K562 (cell line): ENCODE results near the gene DCAF17. TPM values are rescaled to one million over a fixed set of nuclear protein-coding genes. Genes with fewer than 3 reads are reported as not detected.
A peak's percentile ranks its signal among the peaks of the same experiment; 100 is the strongest.
"Not testable (repeated sequence)": the region's sequence is repeated elsewhere in the genome, so short reads cannot be mapped to it uniquely, and the experiment has no call there.

Experiments used
- ATAC-seq: fragments of 200-7000 bp; cut with Tn5 transposase; 3 replicates; pipeline ENCODE4 v1.9.1; 2020; ENCODE audit warnings: moderate library complexity
- BruUV-seq: library from RNA; stranded (reverse); fragments of 400-500 nt; replicated peaks from 2 replicates; lab custom pipeline; 2021; lab: Mats Ljungman, UMichigan
- CTCF ChIA-PET: fragments of 300-600 bp; formaldehyde crosslinking; extraction: SDS; loops from one replicate; lab custom pipeline; 2021; ENCODE audit warnings: low intra/inter-chr PET ratio; lab: Yijun Ruan, JAX
- POLR2A ChIA-PET: fragments of 300-600, 350-650 bp; sonication (Branson Sonifier 250); formaldehyde crosslinking; extraction: SDS; loops from one replicate; lab custom pipeline; 2021; ENCODE audit warnings: antibody characterized with exemption, inconsistent platforms; lab: Yijun Ruan, JAX
- DNase-seq, 4 experiments: peaks; one replicate each; pipeline versions ENCODE4 v3.0.0 to v3.0.0-alpha.2; 2011 to 2018; ENCODE audit warnings: low spot score in 3 of 4, mixed read lengths in 3 of 4; ENCODE audit errors: extremely low read depth in 1 of 4
- FAIRE-seq: peaks from 2 replicates; lab custom pipeline; 2011; peaks lifted over from hg19 to GRCh38; lab: Jason Lieb, UNC
- H2AFZ ChIP-seq: 2 replicates; pipeline ENCODE4 v1.6.0; 2011; ENCODE audit warnings: low read depth, low read length, control low read depth, inconsistent platforms
- H3K27ac ChIP-seq: fragments of 200-600 bp; 3 replicates; pipeline ENCODE4 v1.8.0; 2011; ENCODE audit warnings: low read depth, mild to moderate bottlenecking, control low read depth, inconsistent platforms, low read length, moderate library complexity, mixed read lengths; ENCODE audit errors: extremely low read depth
- H3K27me3 ChIP-seq, 2 experiments: fragments of 300-600 bp in 1 of 2; 2 replicates in 1 of 2; 3 replicates in 1 of 2; pipeline versions ENCODE4 v1.6.0 to v1.8.0; 2011; ENCODE audit warnings: inconsistent platforms in 2 of 2, low read length in 2 of 2, mild to moderate bottlenecking in 1 of 2, mixed read lengths in 1 of 2, moderate library complexity in 1 of 2; ENCODE audit not compliant: control insufficient read depth in 2 of 2, insufficient read depth in 2 of 2
- H3K36me3 ChIP-seq: fragments of 300-600 bp; 3 replicates; pipeline ENCODE4 v1.8.0; 2011; ENCODE audit warnings: mild to moderate bottlenecking, low read length, inconsistent platforms; ENCODE audit not compliant: control insufficient read depth, insufficient read depth
- H3K4me1 ChIP-seq, 2 experiments: fragments of 200-600 bp in 1 of 2; replicated peaks in 1 of 2; 2 replicates in 1 of 2; 3 replicates in 1 of 2; pipeline versions ENCODE4 v1.5.1 to v1.8.0; 2011; ENCODE audit warnings: inconsistent platforms in 2 of 2, low read length in 2 of 2, mild to moderate bottlenecking in 1 of 2, mixed read lengths in 1 of 2, moderate library complexity in 1 of 2; ENCODE audit not compliant: control insufficient read depth in 2 of 2, insufficient read depth in 2 of 2
- H3K4me2 ChIP-seq: 2 replicates; pipeline ENCODE4 v1.6.1; 2011; ENCODE audit warnings: low read length, control low read depth, inconsistent platforms, mixed read lengths; ENCODE audit not compliant: insufficient read depth
- H3K4me3 ChIP-seq: fragments of 200-600 bp; sonication (generic), shearing (Covaris generic); 2 replicates; pipeline ENCODE4 v1.5.1; 2016; ENCODE audit warnings: control low read depth, inconsistent platforms
- H3K79me2 ChIP-seq: fragments of 200-600 bp; 3 replicates; pipeline ENCODE4 v1.8.0; 2011; ENCODE audit warnings: low read length, inconsistent platforms; ENCODE audit not compliant: control insufficient read depth, insufficient read depth
- H3K9ac ChIP-seq, 2 experiments: 2 replicates each; pipeline versions ENCODE4 v1.6.0 to v1.6.1; 2011; ENCODE audit warnings: low read depth in 2 of 2, low read length in 2 of 2, control low read depth in 1 of 2, inconsistent platforms in 1 of 2, mild to moderate bottlenecking in 1 of 2, mixed read lengths in 1 of 2; ENCODE audit not compliant: insufficient read depth in 1 of 2
- H3K9me1 ChIP-seq: one replicate; pipeline ENCODE4 v1.6.0; 2011; ENCODE audit warnings: inconsistent platforms, mild to moderate bottlenecking, low read length, moderate library complexity; ENCODE audit not compliant: control insufficient read depth, insufficient read depth
- H3K9me3 ChIP-seq: replicated peaks from 2 replicates; pipeline ENCODE4 v1.5.1; 2011; ENCODE audit warnings: low read depth, low read length, inconsistent platforms; ENCODE audit not compliant: control insufficient read depth, insufficient read depth
- H4K20me1 ChIP-seq: replicated peaks from 2 replicates; pipeline ENCODE4 v1.6.1; 2011; ENCODE audit warnings: low read length, inconsistent platforms, mixed read lengths; ENCODE audit not compliant: control insufficient read depth, insufficient read depth
- ESRRB ChIP-seq: fragments of 250-450 bp; sonication (Bioruptor Pico); IDR thresholded peaks from 2 replicates; pipeline ENCODE4 v1.5.0; 2020; ENCODE audit warnings: mild to moderate bottlenecking, moderate library complexity, borderline replicate concordance
- MED1 ChIP-seq: sonication (generic); formaldehyde crosslinking; IDR thresholded peaks from 2 replicates; pipeline ENCODE4 v1.8.1; 2023; ENCODE audit warnings: missing genetic modification reagents, borderline replicate concordance
- ZNF778 ChIP-seq: fragments of 450-650 bp; formaldehyde crosslinking; IDR thresholded peaks from 2 replicates; pipeline ENCODE4 v1.4.0; 2020; ENCODE audit warnings: mild to moderate bottlenecking, moderate library complexity
- WGBS: fragments of 100-300 bp; shearing (Covaris generic); methylation state at CpG from one replicate; pipeline ENCODE4 v1.1.6; 2016; ENCODE audit warnings: low coverage, mixed read lengths; ENCODE audit not compliant: insufficient coverage; ENCODE audit errors: missing lambda C conversion rate; 5-methylcytosine and 5-hydroxymethylcytosine counted together
- in situ Hi-C: fragments of 300-500 bp; cut with MboI; formaldehyde crosslinking; loops from 4 replicates; pipeline ENCODE4 v1.15.0; 2018; ENCODE audit warnings: inconsistent platforms, mixed read lengths
- intact Hi-C: fragments of 100-400 bp; cut with micrococcal nuclease; formaldehyde crosslinking; loops from 2 replicates; pipeline ENCODE4 v1.14.2; 2022
- polyA plus RNA-seq, 8 experiments: library from polyadenylated mRNA; depleted of rRNA in 4 of 8; stranded (reverse) in 5 of 8; unstranded in 3 of 8; fragments of >200 nt; fragmentation: Nextera tagmentation in 2 of 8; fragmentation: Illumina TruSeq in 1 of 8; extraction: Ambion mirVana in 2 of 8; extraction: Trizol in 1 of 8; gene quantifications; 2 replicates each; pipeline versions ENCODE4 v1.2.1 to v1.2.3, GENCODE V29; 2011 to 2014; ENCODE audit warnings: inconsistent platforms in 1 of 8, missing spikeins in 1 of 8
- total RNA-seq, 7 experiments: library from RNA; depleted of rRNA in 6 of 7; stranded (reverse); fragments of >200 nt in 6 of 7; fragmentation: Illumina TruSeq in 2 of 7; extraction: Trizol in 2 of 7; gene quantifications; 2 replicates each; pipeline versions ENCODE4 v1.2.1 to v1.2.3, GENCODE V29; 2011 to 2021; ENCODE audit warnings: low replicate concordance in 1 of 7
- TF ChIP-seq, protein P1 (sequence below): fragments of 200-800 bp; sonication (Bioruptor generic); IDR thresholded peaks from 2 replicates; pipeline ENCODE4 v1.6.1; 2017; ENCODE audit warnings: missing genetic modification characterization, missing compliant biosample characterization

DCAF17 gene
- total and polyA plus RNA-seq, 9 of the 15 experiments (the other 6 are each of a cell fraction or from before 2014, with no cell fraction given): 10.0 to 38.5 (median 27.1) TPM

GRCh38 chr2:171529914-171530313 lies 95.9 kb downstream of the DCAF17 start (continued):
- TF ChIP-seq ESRRB (CRISPR knock-in tag) (no peak), MED1 (CRISPR knock-in tag) (no peak)
- TF ChIP-seq, all 486 proteins: peak for 29

DNA sequence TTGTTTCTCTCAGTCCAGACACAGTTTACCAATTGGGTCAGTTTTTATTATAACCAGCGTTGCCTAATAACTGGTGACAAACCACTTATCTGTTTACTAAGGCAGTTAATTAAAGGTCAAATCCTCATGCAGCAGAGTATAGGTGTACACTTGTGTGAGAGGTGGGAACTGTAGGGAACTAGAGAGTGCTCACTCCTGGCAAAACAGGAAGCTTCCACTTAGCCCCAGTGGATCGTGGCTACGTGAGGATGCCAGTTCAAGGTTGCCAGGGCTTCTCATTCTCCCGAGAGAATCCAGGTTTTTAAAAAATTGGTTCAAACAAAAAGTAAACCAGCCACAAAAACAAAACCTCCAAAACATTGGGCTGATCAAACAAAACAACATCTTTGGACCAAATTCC lies 96.4 kb downstream of the DCAF17 start:
- H3K27ac ChIP-seq: no peak overlapping the region
- no peak overlapping the region for H3K4me2 ChIP-seq
- H3K36me3 ChIP-seq: peaks cover 12% of the 10 kb centered on the region; the same call in 2 of the 3 replicates
- H3K9me1 ChIP-seq: no peaks in the 10 kb centered on the region
- H3K9ac ChIP-seq: no peak overlapping the region
- H3K9me3 ChIP-seq: no peaks in the 10 kb centered on the region
- peaks cover 36% of the 10 kb centered on the region for H3K79me2 ChIP-seq
- intact Hi-C loops: no loop called here
- FAIRE-seq: no peak
- peak; percentile 49 for ATAC-seq
- no TSS peak for BruUV-seq
- POLR2A ChIA-PET: interaction anchor here (0.8 to 3.2 kb wide), 4 partner anchors 9 to 286 kb away, joined by 3 to 23 read pairs (median 4); partner anchors contain the start of gene CYBRD1
- 62% methylated on average over 4 of the region's 4 CpGs for WGBS
- TF ChIP-seq, protein P1, sequence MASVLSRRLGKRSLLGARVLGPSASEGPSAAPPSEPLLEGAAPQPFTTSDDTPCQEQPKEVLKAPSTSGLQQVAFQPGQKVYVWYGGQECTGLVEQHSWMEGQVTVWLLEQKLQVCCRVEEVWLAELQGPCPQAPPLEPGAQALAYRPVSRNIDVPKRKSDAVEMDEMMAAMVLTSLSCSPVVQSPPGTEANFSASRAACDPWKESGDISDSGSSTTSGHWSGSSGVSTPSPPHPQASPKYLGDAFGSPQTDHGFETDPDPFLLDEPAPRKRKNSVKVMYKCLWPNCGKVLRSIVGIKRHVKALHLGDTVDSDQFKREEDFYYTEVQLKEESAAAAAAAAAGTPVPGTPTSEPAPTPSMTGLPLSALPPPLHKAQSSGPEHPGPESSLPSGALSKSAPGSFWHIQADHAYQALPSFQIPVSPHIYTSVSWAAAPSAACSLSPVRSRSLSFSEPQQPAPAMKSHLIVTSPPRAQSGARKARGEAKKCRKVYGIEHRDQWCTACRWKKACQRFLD: 0 out of 2 replicates have a peak, but pooled peaks have one; percentile 28
- TF ChIP-seq ZNF778: no peak
- TF ChIP-seq, all 486 proteins: peak for 1
- H3K4me1 ChIP-seq: peaks cover 0 to 9% of the 10 kb centered on the region in 2 experiments; a peak in 2 of 5 replicates
- no peak overlapping the region for H3K4me3 ChIP-seq
- CTCF ChIA-PET: no interaction called here
- H4K20me1 ChIP-seq: no peaks in the 10 kb centered on the region
- no peak overlapping the region for H2AFZ ChIP-seq
- no peaks in the 10 kb centered on the region for H3K27me3 ChIP-seq
- in situ Hi-C loops: no loop called here
- no peak for DNase-seq

DNA sequence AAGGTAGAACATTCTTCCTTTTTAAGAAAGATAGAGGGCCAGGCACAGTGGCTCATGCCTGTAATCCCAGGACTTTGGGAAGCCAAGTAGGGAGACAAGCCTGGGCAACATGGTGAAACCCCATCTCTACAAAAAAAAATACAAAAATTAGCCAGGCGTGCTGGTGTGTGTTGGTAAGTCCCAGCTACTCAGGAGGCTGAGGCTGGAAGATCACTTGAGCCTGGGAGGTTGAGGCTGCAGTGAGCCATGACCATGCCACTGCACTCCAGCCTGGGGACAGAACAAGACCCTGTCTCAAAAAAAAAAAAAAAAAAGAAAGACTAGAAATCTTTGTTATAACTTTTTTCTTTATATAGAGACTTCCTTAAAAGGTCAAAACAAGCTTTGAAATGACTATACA lies 96.8 kb downstream of the DCAF17 start:
- H3K4me3 ChIP-seq, CTCF ChIA-PET, in situ Hi-C loops, H3K27me3 ChIP-seq, intact Hi-C loops, H3K4me2 ChIP-seq, BruUV-seq, H3K9me1 ChIP-seq, H3K9ac ChIP-seq, FAIRE-seq, H3K27ac ChIP-seq, DNase-seq, H4K20me1 ChIP-seq, H2AFZ ChIP-seq, H3K9me3 ChIP-seq: not testable (repeated sequence)
- H3K4me1 ChIP-seq: peaks cover 4 to 12% of the 10 kb centered on the region in 2 experiments; a peak in 3 of 5 replicates
- H3K36me3 ChIP-seq: peaks cover 12% of the 10 kb centered on the region; the same call in 2 of the 3 replicates
- POLR2A ChIA-PET: interaction anchor here (0.8 to 3.2 kb wide), 5 partner anchors 10 to 287 kb away, joined by 3 to 23 read pairs (median 5); partner anchors contain the start of gene CYBRD1
- peaks cover 34% of the 10 kb centered on the region for H3K79me2 ChIP-seq
- peak; percentile 12; the same call in 2 of the 3 replicates for ATAC-seq
- WGBS: 38% methylated on average over 1 of the region's 1 CpG
